ENCODE results near the gene CNGB1. TPM values are rescaled to one million over a fixed set of nuclear protein-coding genes. Genes with fewer than 3 reads are reported as not detected.

The CNGB1 gene
- polyA plus RNA-seq, 2 of the 4 experiments (the other 2 are of a cell fraction) = 0.23 to 0.39 TPM

DNA sequence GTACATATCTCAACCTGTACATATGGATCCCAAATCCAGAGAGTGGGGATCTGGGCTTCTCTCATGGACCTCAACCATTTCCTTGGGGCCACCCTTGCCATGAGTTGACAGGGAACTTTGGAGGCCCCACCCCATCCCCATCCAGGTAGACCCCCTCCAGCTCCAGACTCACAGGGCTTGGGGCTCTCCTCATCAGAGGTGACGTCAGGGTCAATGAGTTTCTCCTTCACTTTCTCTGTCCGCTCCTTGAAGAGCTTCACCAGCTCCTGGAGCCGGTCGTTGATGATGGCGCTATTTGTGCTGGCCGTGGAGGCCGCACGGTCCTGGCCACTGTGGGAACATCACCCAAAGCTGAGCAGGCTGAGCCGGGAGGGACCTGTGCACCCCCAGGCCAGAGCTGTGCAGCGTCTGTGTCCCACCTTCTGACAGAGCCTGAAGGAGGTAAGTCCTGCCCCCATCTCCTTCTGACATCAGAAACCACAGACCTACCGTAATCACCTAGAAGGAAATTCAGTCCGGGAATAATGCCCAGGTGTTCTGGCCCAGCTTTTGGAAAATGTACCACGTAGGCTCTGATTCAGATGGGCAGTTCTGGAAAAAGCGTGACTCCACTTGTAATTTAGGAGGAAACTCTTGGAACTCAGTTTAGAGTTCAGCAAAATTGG, 50.6 kb downstream of the CNGB1 start:
- Histone ChIP-seq H3K9me3 (no peaks in the 10 kb centered on the region), H3K4me3 (no peak overlapping the region), H3K4me1 (peaks cover 3% of the 10 kb centered on the region; the same call in 1 of the 3 replicates), H3K27ac (no peak overlapping the region), H3K4me2 (no peak overlapping the region)
- CTCF ChIA-PET = interaction anchor here (0.6 to 2.2 kb wide), 4 partner anchors 14 to 80 kb away, joined by 3 to 8 read pairs (median 4); partner anchors contain the start of genes USB1 and ZNF319
- WGBS (ENCODE audit: missing lambda C conversion rate) = 89% methylated on average over 13 of the region's 14 CpGs
- TF ChIP-seq POLR2A (IDR thresholded peaks at IDR 0.05; ENCODE audit: low read length) (no peak), ZNF302 (CRISPR knock-in tag; IDR thresholded peaks at IDR 0.05) (no peak), KDM5A (IDR thresholded peaks at IDR 0.05) (no peak), BHLHE40 (IDR thresholded peaks at IDR 0.05; ENCODE audit: low read depth, low read length) (no peak), EHF (CRISPR knock-in tag; IDR thresholded peaks at IDR 0.05) (no peak), CHD2 (IDR thresholded peaks at IDR 0.05; ENCODE audit: low read length, partially characterized antibody) (no peak), PHF8 (IDR thresholded peaks at IDR 0.05; ENCODE audit: borderline replicate concordance, low read depth) (no peak)
- TF ChIP-seq, protein P1, sequence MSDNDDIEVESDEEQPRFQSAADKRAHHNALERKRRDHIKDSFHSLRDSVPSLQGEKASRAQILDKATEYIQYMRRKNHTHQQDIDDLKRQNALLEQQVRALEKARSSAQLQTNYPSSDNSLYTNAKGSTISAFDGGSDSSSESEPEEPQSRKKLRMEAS (IDR thresholded peaks at IDR 0.05) = no peak
- TF ChIP-seq, protein P2, sequence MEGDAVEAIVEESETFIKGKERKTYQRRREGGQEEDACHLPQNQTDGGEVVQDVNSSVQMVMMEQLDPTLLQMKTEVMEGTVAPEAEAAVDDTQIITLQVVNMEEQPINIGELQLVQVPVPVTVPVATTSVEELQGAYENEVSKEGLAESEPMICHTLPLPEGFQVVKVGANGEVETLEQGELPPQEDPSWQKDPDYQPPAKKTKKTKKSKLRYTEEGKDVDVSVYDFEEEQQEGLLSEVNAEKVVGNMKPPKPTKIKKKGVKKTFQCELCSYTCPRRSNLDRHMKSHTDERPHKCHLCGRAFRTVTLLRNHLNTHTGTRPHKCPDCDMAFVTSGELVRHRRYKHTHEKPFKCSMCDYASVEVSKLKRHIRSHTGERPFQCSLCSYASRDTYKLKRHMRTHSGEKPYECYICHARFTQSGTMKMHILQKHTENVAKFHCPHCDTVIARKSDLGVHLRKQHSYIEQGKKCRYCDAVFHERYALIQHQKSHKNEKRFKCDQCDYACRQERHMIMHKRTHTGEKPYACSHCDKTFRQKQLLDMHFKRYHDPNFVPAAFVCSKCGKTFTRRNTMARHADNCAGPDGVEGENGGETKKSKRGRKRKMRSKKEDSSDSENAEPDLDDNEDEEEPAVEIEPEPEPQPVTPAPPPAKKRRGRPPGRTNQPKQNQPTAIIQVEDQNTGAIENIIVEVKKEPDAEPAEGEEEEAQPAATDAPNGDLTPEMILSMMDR (IDR thresholded peaks at IDR 0.05) = no peak
- TF ChIP-seq, protein P3, sequence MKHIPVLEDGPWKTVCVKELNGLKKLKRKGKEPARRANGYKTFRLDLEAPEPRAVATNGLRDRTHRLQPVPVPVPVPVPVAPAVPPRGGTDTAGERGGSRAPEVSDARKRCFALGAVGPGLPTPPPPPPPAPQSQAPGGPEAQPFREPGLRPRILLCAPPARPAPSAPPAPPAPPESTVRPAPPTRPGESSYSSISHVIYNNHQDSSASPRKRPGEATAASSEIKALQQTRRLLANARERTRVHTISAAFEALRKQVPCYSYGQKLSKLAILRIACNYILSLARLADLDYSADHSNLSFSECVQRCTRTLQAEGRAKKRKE (CRISPR knock-in tag; IDR thresholded peaks at IDR 0.05; ENCODE audit: low read depth) = no peak
- ATAC-seq (no peak), DNase-seq (ENCODE audit: low read depth in 1 of 2, low spot score in 1 of 2) (no peak), FAIRE-seq (no peak)
- POLR2A ChIA-PET = no interaction called here

DNA sequence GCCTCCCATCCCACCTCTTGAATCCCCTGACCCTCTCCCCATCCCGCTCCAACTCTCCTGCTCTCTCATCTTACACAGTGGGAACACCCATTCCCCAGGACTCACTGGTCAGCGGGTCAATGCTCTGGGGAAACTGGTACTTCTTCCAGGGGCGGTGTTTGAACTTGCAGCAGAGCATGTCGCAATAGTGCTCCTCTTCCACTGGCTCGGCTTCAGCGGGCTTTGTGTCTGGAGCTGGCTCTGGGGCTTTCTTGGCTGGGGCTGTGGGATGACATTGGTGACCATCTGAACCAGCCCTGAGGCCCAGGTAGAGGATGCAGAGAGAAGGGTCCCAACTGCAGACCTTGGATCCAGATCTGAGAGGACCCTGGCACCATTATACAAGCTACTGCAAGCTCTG, 51.9 kb downstream of the CNGB1 start:
- peaks cover 3% of the 10 kb centered on the region; the same call in 1 of the 3 replicates for H3K4me1 ChIP-seq
- WGBS (ENCODE audit: missing lambda C conversion rate) = 81% methylated on average over 6 of the region's 6 CpGs
- TF ChIP-seq CEBPB (IDR thresholded peaks at IDR 0.05) (peak; percentile 32 to 69; a peak in 1 of 4 replicates), FOSL2 (IDR thresholded peaks at IDR 0.05) (no peak), FOSL2 (CRISPR knock-in tag; IDR thresholded peaks at IDR 0.05) (no peak)
- no peak overlapping the region for H3K4me2 ChIP-seq
- no peak overlapping the region for H3K27ac ChIP-seq
- no peak for FAIRE-seq
- no peaks in the 10 kb centered on the region for H3K9me3 ChIP-seq
- no peak overlapping the region for H3K4me3 ChIP-seq
- CTCF ChIA-PET = interaction anchor here (0.8 to 2.2 kb wide), 2 partner anchors 11 to 81 kb away, joined by 3 to 8 read pairs; partner anchors contain the start of genes USB1 and ZNF319
- no peak for ATAC-seq
- no peak for DNase-seq (ENCODE audit: low read depth in 1 of 2, low spot score in 1 of 2)
- POLR2A ChIA-PET = no interaction called here

DNA sequence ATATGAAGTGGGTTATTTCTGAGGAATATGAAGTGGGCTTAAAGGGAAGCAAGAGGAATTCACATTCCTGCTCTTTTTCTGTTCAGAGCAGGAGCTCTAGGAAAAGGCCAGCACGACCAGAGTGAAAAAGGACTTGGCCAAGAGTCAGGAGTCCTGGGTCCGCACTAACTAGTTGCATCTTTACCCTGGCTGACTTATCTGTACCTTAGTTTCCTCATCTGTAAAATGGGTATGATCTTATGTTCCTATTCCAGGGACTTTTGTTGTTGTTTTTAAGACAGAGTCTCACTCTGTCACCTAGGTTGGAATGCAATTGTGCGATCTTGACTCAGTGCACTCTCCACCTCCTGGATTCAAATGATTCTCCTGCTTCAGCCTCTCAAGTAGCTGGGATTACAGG, 52.5 kb downstream of the CNGB1 start:
- TF ChIP-seq EHF (CRISPR knock-in tag; IDR thresholded peaks at IDR 0.05) (no peak), GATA3 (IDR thresholded peaks at IDR 0.05; ENCODE audit: borderline replicate concordance) (no peak), BHLHE40 (IDR thresholded peaks at IDR 0.05; ENCODE audit: low read depth, low read length) (no peak), TFCP2L1 (CRISPR knock-in tag; IDR thresholded peaks at IDR 0.05) (no peak), NFE2L2 (conservative IDR thresholded peaks at IDR 0.05; ENCODE audit: low read length) (no peak), HOXB5 (CRISPR knock-in tag; IDR thresholded peaks at IDR 0.05) (no peak)
- TF ChIP-seq, protein P2 (IDR thresholded peaks at IDR 0.05) = no peak
- CTCF ChIA-PET = interaction anchor here (2.2 kb wide), 1 partner anchor 82 kb away, joined by 8 read pairs; the partner anchor contains the start of genes USB1 and ZNF319
- FAIRE-seq = no peak
- POLR2A ChIA-PET = no interaction called here
- H3K4me1 ChIP-seq = peaks cover 3% of the 10 kb centered on the region; the same call in 1 of the 3 replicates
- no peak for ATAC-seq
- WGBS (ENCODE audit: missing lambda C conversion rate) = 64% methylated on average over 3 of the region's 3 CpGs
- no peak overlapping the region for H3K27ac ChIP-seq
- DNase-seq (ENCODE audit: low read depth in 1 of 2, low spot score in 1 of 2) = no peak
- H3K4me2 ChIP-seq = no peak overlapping the region
- H3K9me3 ChIP-seq = no peaks in the 10 kb centered on the region
- H3K4me3 ChIP-seq = no peak overlapping the region
